ENCODE results near the gene ACIN1.
"Not testable (repeated sequence)": the region's sequence is repeated elsewhere in the genome, so short reads cannot be mapped to it uniquely, and the experiment has no call there.

The ACIN1 gene

GRCh38 chr14:23018107-23018506 lies 76.8 kb downstream of the ACIN1 start:
- DNase-seq (ENCODE audit: low read depth, low spot score): no peak

- no peak for DNase-seq (ENCODE audit: low read depth, low spot score)
These were observed 77.8 kb downstream of the ACIN1 start for GRCh38 chr14:23017091-23017490.

- no peak for DNase-seq (ENCODE audit: low read depth, low spot score)
These were observed 79.3 kb downstream of the ACIN1 start for GRCh38 chr14:23015618-23016017.

DNA sequence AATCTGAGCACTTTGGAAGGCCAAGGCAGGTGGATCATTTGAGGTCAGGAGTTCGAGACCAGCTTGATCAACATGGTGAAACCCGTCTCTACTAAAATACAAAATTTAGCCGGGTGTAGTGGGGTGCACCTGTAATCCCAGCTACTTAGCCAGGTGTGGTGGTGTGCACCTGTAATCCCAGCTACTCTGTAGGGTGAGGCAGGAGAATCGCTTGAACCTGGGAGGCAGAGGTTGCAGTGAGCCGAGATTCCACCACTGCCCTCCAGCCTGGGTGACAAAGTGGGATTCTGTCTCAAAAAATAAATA lies 81.2 kb downstream of the ACIN1 start:
- not testable (repeated sequence) for DNase-seq (ENCODE audit: low read depth, low spot score)

DNA sequence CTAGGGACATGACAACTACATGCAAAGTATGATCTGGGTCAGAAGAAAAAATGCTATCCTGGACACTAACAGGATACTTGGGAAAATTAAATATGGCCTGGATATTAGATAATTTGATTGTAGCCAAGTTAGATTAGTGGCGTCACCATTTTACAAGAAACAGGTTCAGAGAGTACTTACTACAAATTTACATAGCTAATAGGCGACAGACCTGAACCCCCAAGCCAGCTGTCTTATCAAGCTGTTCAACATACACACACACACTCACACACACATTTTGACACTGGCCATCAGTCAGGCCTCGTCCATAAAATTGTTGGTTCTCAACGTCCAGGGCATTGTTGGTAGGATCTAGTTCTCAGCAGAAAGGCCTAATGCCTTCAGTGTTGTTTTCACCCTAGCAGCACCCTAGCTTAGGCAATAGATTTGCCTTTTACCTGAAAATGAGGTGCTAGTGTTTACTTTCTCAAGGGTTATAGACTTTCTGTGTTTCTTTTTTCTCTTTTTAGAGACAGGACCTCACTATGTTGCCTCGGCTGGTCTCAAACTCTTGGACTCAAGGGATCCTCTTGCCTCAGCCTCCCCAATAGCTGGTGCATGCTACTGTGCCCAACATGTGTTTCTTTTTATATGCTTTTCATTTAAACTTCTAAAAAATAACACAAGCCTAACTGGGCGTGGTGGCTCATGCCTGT lies 81.7 kb downstream of the ACIN1 start:
- DNase-seq (ENCODE audit: low read depth, low spot score): no peak

- no peak for DNase-seq (ENCODE audit: low read depth, low spot score)
These were observed 84.8 kb downstream of the ACIN1 start, which contains the start of gene C14orf93 for GRCh38 chr14:23009939-23010726. Gene C14orf93, minus strand, starts transcription at chr14:23010143. Its CDS starts 11,120 bp downstream, at chr14:22999023.

- no peak for DNase-seq (ENCODE audit: low read depth, low spot score)
These were observed 85.4 kb downstream of the ACIN1 start for GRCh38 chr14:23009483-23009938.

DNA sequence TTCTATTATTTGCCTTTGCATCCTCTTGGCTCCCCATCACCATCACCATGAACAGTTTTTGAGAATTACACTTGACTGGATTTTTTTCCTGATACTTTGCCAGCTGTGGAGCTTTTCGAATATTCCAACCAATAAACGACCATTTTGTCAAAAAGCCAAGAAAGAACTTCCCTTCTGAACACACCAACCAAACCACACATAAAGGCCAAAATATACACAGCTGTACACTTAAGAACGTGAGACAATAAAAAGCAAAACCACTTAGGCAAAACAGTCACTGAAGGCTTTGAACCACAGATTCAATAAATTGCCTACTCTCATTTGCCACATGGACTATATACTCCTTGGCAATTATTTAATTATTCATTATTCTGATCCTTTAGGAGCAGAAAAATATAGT lies 86.1 kb downstream of the ACIN1 start:
- no peak for DNase-seq (ENCODE audit: low read depth, low spot score)
